Common myeloid progenitor, CD34-positive (primary cell): ENCODE results near the gene ABTB2.

Experiments used
- CTCF ChIA-PET: fragments of 350-600 bp; sonication (Branson Sonifier 250); formaldehyde crosslinking; loops from one replicate; lab custom pipeline; 2021; ENCODE audit warnings: antibody characterized with exemption; lab: Charles Lee
- POLR2A ChIA-PET: fragments of 350-600 bp; sonication (Branson Sonifier 250); formaldehyde crosslinking; loops from one replicate; lab custom pipeline; 2021; ENCODE audit warnings: antibody characterized with exemption; lab: Charles Lee
- DNase-seq, 3 donors: peaks; one replicate each; pipeline versions ENCODE4 v3.0.0 to v3.0.0-alpha.2; 2013
- H3K27ac ChIP-seq, 2 experiments: 1 replicate in 1 of 2; 2 replicates in 1 of 2; pipeline ENCODE4 v1.7.0; 2013; ENCODE audit warnings: inconsistent platforms in 2 of 2, low read length in 2 of 2, mild to moderate bottlenecking in 2 of 2, low read depth in 1 of 2, moderate library complexity in 1 of 2; ENCODE audit not compliant: severe bottlenecking in 2 of 2, insufficient read depth in 1 of 2, poor library complexity in 1 of 2
- H3K27me3 ChIP-seq, 5 experiments: replicated peaks in 2 of 5; 1 replicate in 3 of 5; 2 replicates in 2 of 5; pipeline versions ENCODE4 v1.6.1 to v1.7.0; 2013; ENCODE audit warnings: low read length in 4 of 5, mild to moderate bottlenecking in 2 of 5, moderate library complexity in 2 of 5, inconsistent platforms in 1 of 5; ENCODE audit not compliant: insufficient read depth in 5 of 5, control insufficient read depth in 4 of 5
- H3K36me3 ChIP-seq, 4 experiments: 1 replicate in 2 of 4; 2 replicates in 2 of 4; pipeline versions ENCODE4 v1.6.1 to v1.7.0; 2013; ENCODE audit warnings: low read length in 3 of 4, control low read depth in 1 of 4, mild to moderate bottlenecking in 1 of 4; ENCODE audit not compliant: control insufficient read depth in 4 of 4, insufficient read depth in 4 of 4
- H3K4me1 ChIP-seq, 4 experiments: 1 replicate in 3 of 4; 2 replicates in 1 of 4; pipeline versions ENCODE4 v1.6.1 to v1.7.1; 2013; ENCODE audit warnings: low read length in 3 of 4, mild to moderate bottlenecking in 3 of 4, control low read depth in 1 of 4, inconsistent platforms in 1 of 4, moderate library complexity in 1 of 4; ENCODE audit not compliant: control insufficient read depth in 4 of 4, insufficient read depth in 4 of 4; ENCODE audit errors: control extremely low read depth in 1 of 4
- H3K4me3 ChIP-seq, 7 experiments: 1 replicate in 4 of 7; 2 replicates in 3 of 7; pipeline versions ENCODE4 v1.5.1 to v1.7.0; 2013; ENCODE audit warnings: mild to moderate bottlenecking in 7 of 7, low read length in 6 of 7, moderate library complexity in 6 of 7, inconsistent platforms in 2 of 7, low read depth in 2 of 7, control low read depth in 1 of 7; ENCODE audit not compliant: insufficient read depth in 4 of 7, control insufficient read depth in 1 of 7; ENCODE audit errors: extremely low read depth in 1 of 7
- H3K9me3 ChIP-seq, 5 experiments: 1 replicate in 4 of 5; 2 replicates in 1 of 5; pipeline versions ENCODE4 v1.6.1 to v1.7.1; 2013; ENCODE audit warnings: low read length in 4 of 5, mild to moderate bottlenecking in 2 of 5, inconsistent platforms in 1 of 5, low read depth in 1 of 5, moderate library complexity in 1 of 5; ENCODE audit not compliant: control insufficient read depth in 4 of 5, insufficient read depth in 2 of 5; ENCODE audit errors: control extremely low read depth in 1 of 5
- WGBS: methylation state at CpG from one replicate; pipeline ENCODE4 v1.1.5; 2013; ENCODE audit not compliant: insufficient coverage; 5-methylcytosine and 5-hydroxymethylcytosine counted together

The ABTB2 gene

DNA sequence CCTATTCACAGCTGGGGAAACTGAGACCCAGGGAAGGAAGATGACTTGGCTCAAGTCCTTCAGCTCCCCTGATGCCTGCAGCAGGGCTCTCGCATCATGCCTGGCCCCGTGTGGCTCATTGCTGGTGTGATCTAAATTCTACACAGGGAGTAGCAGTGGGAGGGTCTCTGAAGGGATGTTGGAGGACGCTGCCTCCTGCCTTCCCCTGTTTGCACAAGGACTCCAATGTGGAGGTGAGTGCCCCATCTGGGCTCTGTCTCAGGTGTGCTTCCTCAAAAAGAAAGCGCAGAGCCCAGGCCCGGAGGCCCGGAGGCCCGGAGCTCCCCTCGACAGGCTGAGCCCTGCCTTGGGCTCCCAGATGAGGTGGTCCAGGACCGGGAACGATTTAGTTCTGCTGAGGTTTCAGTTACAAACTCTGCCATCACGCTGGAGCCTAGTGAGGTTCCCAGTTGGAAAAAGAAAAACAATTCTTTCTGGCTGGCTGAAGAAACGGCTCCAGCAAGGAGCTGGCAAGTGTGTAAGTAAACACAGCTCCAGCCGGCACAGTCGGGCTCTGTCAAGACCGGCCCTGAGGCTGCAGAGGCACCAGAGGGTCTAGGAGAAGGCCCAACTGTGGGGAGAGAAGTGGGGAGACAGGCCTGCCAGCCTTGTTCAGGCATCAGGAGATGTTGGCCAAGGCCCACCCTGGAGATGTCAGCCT is 202.6 kb downstream of the ABTB2 start:
- peaks cover 4 to 45% (median 36%) of the 10 kb centered on the region in 4 experiments for H3K4me1 ChIP-seq
- H3K4me3 ChIP-seq, result no peak overlapping the region
- no peaks in the 10 kb centered on the region for H3K27me3 ChIP-seq
- POLR2A ChIA-PET, result no interaction called here
- H3K27ac ChIP-seq, result peak overlapping the region in 1 of 2 experiments; percentile 28
- WGBS, result 89% methylated on average over 14 of the region's 15 CpGs
- DNase-seq, result no peak
- no peaks in the 10 kb centered on the region for H3K9me3 ChIP-seq
- peaks cover 0 to 64% (median 6%) of the 10 kb centered on the region in 4 experiments for H3K36me3 ChIP-seq
- CTCF ChIA-PET, result interaction anchor here (1.0 to 4.8 kb wide), 4 partner anchors 10 to 326 kb away, joined by 3 to 20 read pairs (median 6); no protein-coding TSS in a partner anchor

DNA sequence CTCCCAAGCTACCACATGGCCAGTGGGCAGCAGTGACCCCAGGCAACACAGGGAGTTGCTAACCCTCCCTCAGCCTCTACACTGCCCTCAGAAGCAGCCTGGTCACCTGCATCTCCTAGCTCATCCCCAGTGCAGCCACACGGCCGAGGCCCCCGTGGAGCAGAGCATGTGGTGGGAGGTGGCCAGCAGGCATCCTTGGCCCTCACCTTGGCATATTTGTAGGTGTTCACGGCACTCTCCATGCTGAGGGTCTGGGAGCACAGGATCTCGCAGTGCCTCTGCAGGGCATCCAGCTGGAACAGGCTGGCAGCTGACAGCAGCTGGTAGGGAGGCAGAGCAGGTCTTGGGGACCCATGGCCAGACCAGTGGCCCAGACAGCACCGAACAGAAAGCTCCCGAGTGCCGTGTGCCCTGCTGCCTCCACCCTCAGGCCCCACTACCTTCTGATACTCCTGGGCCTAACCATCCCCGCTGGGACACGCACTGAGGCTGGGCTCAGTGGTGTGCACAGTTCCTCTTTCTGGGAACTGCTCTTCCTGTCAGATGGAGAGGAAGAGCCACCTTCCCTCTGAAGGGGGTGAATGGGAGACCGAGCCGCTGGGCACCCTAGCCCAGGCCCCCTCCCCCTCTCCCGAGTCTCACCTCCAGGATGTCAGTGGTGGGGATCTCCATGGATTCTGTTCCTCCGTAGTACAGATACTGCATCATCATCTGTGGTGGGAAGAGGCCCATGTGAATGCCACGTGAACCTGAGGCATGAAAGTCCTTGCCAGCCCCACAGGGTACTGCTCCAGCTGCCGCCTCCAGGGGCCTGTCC is 203.5 kb downstream of the ABTB2 start:
- H3K27me3 ChIP-seq, result no peaks in the 10 kb centered on the region
- H3K27ac ChIP-seq, result no peak overlapping the region
- peak overlapping the region in 2 of 7 experiments; percentile 0 to 57 for H3K4me3 ChIP-seq
- WGBS, result 46% methylated on average over 12 of the region's 16 CpGs
- peak; percentile 27 to 68 (median 65) for DNase-seq
- ChIA-PET POLR2A (interaction anchor here (0.5 to 0.6 kb wide), 2 partner anchors 55 to 490 kb away, joined by 3 read pairs; no protein-coding TSS in a partner anchor), CTCF (interaction anchor here (0.8 to 4.8 kb wide), 11 partner anchors 11 to 338 kb away, joined by 3 to 20 read pairs (median 4); no protein-coding TSS in a partner anchor)
- no peaks in the 10 kb centered on the region for H3K9me3 ChIP-seq
- peaks cover 0 to 63% (median 10%) of the 10 kb centered on the region in 4 experiments for H3K36me3 ChIP-seq
- peaks cover 4 to 45% (median 36%) of the 10 kb centered on the region in 4 experiments for H3K4me1 ChIP-seq

DNA sequence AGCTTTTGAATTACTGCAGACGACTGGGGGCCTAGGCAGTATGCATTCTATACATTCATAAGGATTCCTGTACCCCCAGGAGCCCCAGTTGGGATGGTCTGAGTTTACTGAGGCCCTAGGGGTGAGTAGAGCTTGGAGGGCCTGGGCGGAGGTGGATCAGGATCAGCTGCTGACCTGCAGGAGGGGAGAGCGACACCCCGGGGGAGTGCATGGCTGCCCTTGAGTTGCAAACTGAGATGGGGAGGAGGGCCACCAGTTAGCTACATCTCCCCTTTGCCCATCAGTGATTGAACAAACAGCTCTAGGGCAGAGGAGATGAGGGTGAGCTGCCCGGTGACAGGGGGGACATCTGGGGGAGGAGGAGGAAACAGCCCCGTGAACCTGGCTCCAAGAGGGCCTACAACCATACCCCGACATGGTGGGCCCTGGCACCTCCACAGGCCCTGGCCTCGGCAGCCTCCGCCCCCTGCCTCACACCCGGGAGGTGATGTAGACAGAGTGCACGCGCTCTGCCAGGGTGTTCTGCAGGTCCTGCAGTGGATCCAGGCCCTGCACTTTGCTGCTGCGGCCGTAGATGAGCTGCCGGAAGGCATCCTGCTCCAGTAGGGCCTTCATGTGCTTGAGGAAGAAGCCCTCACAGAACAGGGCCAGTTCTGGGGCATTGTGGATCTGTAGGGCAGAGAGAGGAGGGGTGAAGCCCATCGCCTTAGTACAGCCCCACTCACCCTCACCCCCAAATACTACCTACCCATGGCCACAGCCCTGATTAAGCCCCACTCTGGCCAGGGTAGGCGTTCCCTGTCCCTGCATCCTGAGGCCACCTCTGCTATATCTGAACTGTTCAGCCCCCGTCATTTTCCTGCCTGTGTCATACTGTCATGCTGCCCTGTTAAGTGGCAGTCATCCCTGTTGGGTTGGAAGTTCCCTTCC is 205.6 kb downstream of the ABTB2 start:
- Histone ChIP-seq H3K36me3 (peaks cover 6 to 70% (median 23%) of the 10 kb centered on the region in 4 experiments), H3K4me3 (no peak overlapping the region), H3K9me3 (no peaks in the 10 kb centered on the region), H3K27ac (no peak overlapping the region), H3K27me3 (no peaks in the 10 kb centered on the region), H3K4me1 (peaks cover 4 to 41% (median 29%) of the 10 kb centered on the region in 4 experiments)
- ChIA-PET CTCF (interaction anchor here (1.2 to 4.8 kb wide), 6 partner anchors 10 to 346 kb away, joined by 3 to 20 read pairs (median 4); no protein-coding TSS in a partner anchor), POLR2A (no interaction called here)
- no peak for DNase-seq
- WGBS, result 96% methylated on average over 14 of the region's 18 CpGs

DNA sequence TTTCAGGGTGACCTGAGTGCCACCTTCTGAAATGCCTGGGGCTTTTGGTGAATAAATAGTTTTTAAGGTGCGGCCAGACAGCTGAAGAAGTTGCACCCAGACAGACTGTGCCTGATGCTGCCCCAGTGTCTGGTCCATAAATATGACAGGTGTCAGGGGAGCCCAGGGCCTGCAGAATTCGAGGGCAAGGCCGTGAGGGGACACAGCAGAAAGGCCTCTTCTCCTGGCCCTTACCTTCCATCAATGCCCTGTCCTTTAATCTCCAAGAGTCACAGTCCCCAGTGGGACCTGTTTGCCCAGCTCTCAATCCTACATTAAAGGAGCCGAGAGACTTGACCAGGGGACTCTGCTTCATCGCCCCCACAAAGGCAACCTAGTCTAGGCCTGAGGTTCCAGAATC is 206.6 kb downstream of the ABTB2 start:
- H3K4me3 ChIP-seq, result no peak overlapping the region
- no peak for DNase-seq
- 100% methylated on average over 3 of the region's 5 CpGs for WGBS
- no peaks in the 10 kb centered on the region for H3K9me3 ChIP-seq
- H3K4me1 ChIP-seq, result peaks cover 4 to 41% (median 29%) of the 10 kb centered on the region in 4 experiments
- no peak overlapping the region for H3K27ac ChIP-seq
- H3K36me3 ChIP-seq, result peaks cover 10 to 78% (median 33%) of the 10 kb centered on the region in 4 experiments
- H3K27me3 ChIP-seq, result no peaks in the 10 kb centered on the region
- ChIA-PET CTCF (interaction anchor here (1.2 to 4.8 kb wide), 6 partner anchors 9 to 362 kb away, joined by 3 to 20 read pairs (median 3); partner anchors contain the start of gene ELF5), POLR2A (no interaction called here)

DNA sequence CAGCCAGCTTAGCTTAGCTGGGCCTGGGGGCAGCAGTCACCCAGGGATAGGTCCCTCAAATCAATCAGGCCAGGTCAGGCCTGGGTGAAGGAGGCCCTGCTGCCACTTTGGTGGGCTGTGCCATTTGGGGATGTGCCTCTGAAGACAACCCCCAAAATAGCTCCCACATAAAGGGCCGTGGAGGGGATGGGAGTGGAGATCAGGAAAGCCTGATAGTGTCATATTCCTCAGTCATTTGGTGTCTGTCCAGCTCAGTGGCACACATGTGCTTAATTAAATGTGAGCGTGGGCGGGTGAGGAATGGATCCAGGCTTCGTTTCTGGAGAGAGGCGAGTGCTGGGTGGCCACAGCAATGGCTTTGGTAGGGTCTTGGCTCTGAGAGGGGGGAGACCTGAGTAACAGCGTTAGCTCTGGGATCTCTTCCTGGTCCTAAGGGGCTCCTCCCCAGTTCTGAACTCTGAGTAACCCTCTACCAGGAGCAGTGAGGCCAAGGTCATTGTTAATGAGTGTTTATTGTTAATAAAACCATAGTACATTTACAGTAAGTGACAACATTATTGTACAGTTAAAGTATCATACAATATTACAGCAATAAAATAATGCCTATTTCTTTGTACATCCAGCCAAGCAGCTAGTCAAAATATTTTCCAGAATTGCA is 207.2 kb downstream of the ABTB2 start:
- Histone ChIP-seq H3K36me3 (peaks cover 12 to 78% (median 39%) of the 10 kb centered on the region in 4 experiments), H3K4me1 (peaks cover 4 to 36% (median 26%) of the 10 kb centered on the region in 4 experiments), H3K27me3 (no peaks in the 10 kb centered on the region), H3K9me3 (no peaks in the 10 kb centered on the region), H3K27ac (no peak overlapping the region), H3K4me3 (no peak overlapping the region)
- ChIA-PET CTCF (interaction anchor here (0.7 to 4.8 kb wide), 14 partner anchors 8 to 363 kb away, joined by 3 to 20 read pairs (median 3); partner anchors contain the start of genes ABTB2 and ELF5), POLR2A (no interaction called here)
- 100% methylated on average over 5 of the region's 6 CpGs for WGBS
- DNase-seq, result no peak

DNA sequence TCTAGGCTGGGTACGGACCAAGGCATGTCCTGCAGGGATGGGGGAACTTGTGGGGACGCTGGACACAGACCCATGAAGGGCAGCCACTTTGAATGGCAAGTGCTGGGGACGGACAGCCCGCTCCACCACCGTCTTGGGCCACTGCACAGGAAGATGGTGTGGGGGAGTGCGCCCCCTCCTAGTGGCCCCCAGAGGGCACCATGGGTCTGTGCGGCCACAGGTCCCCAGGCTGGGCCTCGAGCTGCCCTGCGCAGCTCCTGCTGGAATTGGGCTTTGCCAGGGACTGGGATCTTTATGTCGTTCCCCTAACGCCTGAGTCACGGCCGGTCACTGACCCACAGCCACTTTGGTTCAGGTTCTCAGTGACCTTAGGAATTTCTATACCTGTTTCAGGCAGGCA is 208.0 kb downstream of the ABTB2 start:
- Histone ChIP-seq H3K4me3 (no peak overlapping the region), H3K9me3 (no peaks in the 10 kb centered on the region), H3K27me3 (no peaks in the 10 kb centered on the region), H3K36me3 (peaks cover 15 to 81% (median 47%) of the 10 kb centered on the region in 4 experiments), H3K27ac (no peak overlapping the region), H3K4me1 (peaks cover 2 to 28% (median 18%) of the 10 kb centered on the region in 4 experiments)
- ChIA-PET POLR2A (no interaction called here), CTCF (interaction anchor here (0.7 to 1.8 kb wide), 14 partner anchors 20 to 364 kb away, joined by 3 to 7 read pairs (median 3); partner anchors contain the start of genes ABTB2 and ELF5)
- peak; percentile 25 to 30 (median 29) for DNase-seq
- WGBS, result 96% methylated on average over 10 of the region's 13 CpGs
